ENCODE measurements around the gene FBRSL1.
"Not testable (repeated sequence)": the region's sequence is repeated elsewhere in the genome, so short reads cannot be mapped to it uniquely, and the experiment has no call there.

Gene FBRSL1

GRCh38 chr12:132471858-132472255 is 18.1 kb upstream of the FBRSL1 start:
- DNase-seq, result no peak

- no peak for DNase-seq
These were observed 17.6 kb upstream of the FBRSL1 start for GRCh38 chr12:132472386-132472785.

DNA sequence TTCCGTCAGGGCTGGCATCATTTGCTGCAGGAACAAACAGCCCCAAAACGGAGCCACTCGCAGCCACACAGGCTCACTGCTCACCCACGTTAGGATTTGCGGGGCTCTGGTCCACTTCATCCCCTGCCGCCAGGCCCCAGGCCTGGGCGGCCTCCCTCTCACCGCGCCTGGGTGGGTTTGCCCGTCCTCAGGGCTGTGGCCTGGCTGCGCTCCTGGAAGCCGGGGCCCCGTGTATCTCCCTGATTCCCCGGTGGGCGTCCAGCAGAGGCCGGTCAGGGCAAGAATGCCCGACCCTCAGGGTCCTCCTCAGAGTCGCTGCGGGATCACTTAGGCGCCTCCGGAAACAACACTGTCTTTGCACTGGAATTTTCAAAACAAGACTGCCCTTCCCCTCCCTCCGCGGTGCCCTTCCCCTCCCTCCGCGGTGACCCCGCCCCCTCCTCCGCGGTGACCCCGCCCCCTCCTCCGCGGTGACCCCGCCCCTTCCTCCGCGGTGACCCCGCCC is 15.7 kb upstream of the FBRSL1 start:
- no peak for DNase-seq

- not testable (repeated sequence) for DNase-seq
These were observed 15.1 kb upstream of the FBRSL1 start for GRCh38 chr12:132474799-132475303.

DNA sequence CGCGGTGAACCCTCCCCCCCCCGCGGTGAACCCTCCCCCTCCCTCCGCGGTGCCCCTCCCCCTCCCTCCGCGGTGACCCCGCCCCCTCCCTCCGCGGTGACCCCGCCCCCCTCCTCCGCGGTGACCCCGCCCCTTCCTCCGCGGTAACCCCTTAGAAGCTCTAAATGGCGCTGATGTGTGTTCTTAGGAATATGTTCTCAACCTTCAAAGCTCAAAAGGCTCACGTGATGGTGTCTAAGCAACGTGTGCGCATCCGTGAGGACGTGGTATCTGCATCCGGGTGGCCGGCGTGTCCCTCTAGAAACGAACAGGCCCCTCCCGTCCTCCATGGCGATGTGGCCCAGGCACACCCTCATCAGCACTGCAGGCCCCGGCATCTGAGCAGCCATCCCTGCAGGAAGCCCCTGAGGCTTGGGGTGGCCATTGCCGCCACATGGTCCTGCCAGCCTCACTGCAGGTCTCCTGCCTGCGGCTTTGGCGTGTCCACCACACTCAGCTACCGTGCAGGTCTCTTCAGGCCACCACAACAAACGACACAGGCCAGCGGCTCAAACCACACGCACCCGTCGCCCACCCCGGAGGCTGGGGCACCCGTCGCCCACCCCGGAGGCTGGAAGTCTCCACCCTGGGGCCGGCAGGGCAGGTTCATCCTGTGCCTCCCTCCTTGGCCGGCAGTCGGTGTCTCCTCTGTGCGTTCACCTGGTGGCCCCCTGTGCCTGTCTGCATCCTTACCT is 14.5 kb upstream of the FBRSL1 start:
- DNase-seq, result no peak

- no peak for DNase-seq
These were observed 13.9 kb upstream of the FBRSL1 start for GRCh38 chr12:132476038-132476414.

GRCh38 chr12:132476421-132476820 is 13.5 kb upstream of the FBRSL1 start:
- DNase-seq, result no peak

DNA sequence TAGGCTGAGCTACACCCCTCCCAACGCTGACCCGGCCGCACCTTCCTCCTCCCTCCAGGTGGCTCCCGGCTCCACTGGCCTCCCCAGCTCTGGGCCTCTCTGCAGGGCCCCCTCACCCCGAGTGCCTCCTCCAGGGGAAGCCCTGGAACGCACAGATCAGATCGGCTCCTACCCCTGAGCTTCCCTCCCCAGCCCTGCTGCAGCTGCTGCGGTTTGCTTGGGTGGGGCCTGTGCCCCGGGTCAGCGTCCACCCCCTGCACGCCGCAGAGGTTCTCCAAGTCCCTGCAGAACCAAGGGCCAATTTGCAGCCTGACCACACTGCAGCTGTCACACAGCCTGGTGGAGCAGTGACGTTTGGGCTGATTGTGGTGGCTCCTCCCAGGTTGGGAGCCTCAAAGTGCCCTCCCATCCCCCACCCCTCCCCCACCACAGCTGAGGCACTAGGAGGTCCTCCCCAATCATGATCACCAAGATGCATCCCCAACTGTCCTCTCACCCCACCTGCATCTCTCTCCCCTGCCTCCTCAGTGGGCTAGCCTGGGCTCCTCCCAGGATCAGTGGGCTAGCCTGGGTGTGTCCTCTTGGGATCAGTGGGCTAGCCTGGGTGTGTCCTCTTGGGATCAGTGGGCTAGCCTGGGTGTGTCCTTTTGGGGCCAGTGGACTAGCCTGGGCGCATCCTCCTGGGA is 12.8 kb upstream of the FBRSL1 start:
- no peak for DNase-seq

GRCh38 chr12:132477703-132478432 is 12.1 kb upstream of the FBRSL1 start:
- no peak for DNase-seq

- DNase-seq, result no peak
These were observed 11.5 kb upstream of the FBRSL1 start for GRCh38 chr12:132478433-132478803.

DNA sequence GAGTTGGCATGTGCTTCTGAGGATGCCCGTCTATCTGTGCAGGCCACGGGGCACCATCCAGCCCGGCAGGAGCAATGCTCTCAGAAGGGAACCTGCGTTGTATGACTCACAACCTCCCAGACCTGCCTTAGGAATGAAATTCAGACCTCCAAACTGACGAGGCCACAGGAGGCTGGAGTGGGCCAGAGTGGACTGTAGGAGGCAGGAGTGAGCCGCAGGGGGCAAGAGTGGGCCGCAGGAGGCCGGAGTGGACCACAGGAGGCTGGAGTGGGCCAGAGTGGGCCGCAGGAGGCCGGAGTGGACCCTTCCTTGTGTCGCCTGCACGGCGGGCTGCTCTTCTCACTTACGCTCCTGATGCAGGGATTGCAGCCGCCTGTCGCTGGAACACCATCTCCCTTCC is 11.1 kb upstream of the FBRSL1 start:
- DNase-seq, result no peak

DNA sequence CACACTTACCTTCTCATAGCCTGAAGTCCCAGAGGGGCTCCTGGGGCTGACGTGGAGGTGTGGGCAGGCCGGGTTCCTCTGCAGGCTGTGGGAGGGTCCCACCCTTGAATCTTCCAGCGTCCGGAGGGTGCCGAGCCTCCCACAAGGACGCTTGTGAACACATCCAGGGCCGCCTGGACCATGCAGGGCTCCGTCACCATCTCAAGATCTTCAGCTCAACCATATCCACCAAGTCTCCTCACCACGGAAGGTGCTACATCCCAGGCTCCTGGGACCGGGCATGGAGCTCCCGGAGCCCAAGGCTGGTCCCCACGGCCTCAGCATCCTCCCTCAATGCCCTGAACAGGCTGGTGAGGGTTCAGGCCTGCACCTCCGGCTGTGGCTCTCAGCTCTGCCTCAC is 10.7 kb upstream of the FBRSL1 start:
- no peak for DNase-seq

DNA sequence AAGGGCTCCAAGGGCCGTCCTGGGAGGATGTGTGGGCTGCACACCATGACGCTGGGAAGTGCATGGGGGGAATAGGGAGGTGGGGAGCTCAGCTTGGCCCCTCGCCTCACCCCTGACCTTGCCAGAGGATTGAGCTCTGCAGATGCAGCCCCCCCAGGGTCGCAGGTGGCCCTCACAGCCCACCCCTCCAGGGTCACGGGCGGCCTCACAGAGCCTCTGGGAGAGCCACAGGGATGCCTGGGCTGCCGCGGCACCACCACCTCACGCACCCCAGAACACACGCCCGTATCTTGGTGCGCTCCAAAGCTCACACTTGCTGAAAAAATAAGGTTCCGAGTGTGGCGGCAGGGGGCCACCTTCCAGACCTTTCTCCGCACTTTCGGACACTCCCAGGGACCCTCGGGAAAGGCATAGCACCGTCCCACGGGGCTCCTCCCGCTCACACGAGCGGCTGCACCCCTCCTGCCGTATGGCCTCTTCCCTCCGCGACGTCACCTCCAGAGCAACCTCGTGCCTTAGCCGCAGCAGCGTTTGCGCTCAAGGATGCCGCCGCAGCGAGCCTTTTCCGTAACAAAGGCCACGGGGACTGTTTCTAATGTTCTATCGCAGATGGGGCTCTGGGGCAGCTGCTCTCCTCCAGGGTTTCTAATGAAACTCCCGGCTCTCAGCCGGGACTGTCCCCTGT is 9.9 kb upstream of the FBRSL1 start:
- no peak for DNase-seq

DNA sequence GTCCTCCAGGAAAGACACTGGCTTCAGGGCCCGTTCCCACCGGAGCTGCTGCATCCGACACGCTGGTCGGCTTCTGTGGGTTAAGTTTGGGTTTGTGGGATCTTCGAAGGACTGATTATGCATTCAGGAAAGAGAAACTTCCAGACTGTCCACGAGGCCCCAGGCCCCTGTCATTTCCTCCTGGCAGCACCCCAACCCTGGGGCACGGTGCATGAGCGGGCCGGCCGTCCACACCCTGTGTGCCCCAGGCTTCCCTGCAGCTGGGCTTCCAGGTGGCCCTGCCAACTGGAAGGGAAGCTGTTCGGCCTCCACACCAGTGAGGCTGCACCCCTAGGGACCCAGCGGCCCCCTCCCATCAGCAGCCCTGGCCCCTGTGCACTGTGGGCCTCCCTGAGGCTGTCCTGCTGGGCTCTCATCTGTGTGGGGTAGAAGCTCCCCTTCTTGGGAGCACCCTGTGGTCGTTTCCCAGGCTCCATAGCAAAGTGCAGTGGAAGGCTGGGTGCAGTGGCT is 9.3 kb upstream of the FBRSL1 start:
- no peak for DNase-seq

DNA sequence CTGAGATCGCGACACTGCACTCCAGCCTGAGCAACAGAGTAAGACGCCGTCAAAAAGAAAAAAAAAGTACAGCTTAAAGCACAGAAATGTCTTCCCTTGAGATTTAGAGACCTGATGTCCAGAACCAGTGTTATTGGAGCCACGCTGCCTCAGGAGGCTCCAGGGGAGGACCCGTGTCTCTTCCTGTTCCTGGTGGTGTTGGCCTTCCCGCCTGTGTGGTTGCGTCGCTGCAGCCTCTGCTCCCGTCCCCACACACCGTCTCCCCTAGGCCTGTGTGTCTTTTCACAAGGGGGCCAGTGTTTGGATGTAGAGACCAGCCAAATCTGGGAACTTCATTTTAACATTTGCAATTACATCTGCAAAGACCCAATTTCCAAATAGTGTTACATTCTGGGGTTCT is 8.6 kb upstream of the FBRSL1 start:
- DNase-seq, result no peak

DNA sequence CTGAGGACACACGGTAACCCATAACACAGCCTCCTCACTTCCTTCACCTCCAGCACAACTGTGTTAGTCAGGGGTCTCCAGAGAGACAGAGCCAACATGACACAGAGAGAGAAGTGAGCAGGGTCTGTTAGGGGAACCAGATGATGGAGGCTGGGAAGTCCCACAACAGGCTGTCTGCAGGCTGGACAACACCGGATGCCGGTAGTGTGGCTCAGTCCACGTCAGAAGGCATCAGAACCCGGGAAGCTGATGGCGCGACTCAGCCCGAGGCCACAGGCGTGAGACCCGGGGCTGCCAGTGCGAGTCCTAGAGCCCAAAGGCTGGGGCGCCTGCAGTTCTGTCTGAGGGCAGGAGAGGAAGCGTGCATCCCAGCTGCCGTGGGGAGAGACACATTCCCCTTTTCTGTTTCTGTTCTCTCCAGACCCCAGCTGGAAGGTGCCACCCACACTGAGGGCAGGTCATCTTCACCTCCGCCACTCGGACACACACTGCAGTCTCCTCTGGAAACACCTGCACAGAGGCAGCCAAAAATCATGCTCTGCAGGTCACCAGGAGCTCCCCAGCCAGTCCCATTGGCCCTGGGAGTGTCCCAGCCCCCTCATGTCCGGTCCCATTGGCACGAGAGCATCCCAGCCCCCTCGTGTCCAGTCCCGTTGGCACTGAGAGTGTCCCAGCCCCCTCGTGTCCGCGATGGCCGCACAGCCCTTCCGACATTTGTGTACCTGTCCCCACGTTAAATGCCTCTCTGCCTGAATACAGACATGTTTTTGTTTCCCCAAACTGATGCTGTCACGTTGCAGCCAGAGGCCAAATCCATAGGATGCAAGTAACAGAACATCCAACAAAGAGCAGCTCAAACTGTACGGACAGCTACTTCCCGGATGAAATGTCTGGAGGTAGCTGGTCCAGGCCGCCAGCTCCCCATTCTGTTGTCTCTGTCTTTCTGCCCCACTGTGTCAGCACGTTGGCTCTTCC is 7.9 kb upstream of the FBRSL1 start:
- DNase-seq, result no peak

DNA sequence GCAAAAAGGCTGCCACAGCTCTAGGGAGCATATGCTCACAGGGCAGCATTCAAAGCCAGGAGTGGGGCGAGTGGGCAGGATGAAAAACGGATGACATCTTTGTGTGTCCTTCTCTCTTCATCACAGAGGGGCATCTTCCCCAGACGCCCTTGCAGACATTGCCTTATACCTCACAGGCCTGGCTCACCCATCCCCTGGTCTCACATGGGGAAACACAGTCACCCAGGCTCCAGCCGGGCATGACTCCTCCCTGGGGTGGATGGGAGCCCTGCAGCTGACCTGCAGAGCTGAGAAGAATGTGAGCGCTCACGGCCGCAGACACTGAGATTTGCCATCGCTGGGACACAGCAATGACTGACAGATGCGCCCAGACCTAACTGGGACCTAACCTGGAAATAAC is 7.2 kb upstream of the FBRSL1 start:
- DNase-seq, result no peak

DNA sequence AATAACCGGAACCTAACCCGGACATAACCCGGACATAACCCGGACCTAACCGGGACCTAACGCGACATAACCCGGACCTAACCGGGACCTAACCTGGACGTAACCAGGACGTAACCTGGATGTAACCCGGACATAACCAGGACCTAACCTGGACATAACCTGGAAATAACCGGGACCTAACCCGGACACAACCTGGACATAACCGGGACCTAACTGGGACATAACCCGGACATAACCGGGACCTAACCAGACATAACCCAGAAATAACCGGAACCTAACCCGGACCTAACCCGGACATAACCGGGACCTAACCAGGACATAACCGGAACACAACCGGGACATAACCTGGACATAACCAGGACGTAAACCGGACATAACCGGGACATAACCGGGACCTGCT is 6.7 kb upstream of the FBRSL1 start:
- no peak for DNase-seq

DNA sequence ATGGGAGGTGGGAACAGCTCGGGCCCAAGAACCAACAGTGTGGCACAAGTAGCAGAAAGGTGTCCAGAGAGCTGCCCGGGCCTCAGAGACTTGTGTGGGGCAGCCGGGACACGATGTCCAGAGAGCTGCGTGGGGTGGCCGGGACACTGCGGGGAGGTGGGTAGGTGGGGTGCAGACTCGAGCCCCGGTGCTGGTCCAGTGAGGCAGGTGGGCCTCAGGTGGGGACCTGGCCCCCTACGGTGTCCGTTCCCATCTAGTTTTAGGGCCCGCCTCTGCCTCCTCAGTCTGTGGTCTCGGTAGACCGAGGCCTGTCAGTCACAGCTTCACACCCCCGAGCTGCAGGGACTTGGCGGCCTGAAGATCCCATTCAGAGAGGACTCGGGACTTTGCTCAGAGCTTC is 6.3 kb upstream of the FBRSL1 start:
- no peak for DNase-seq

- no peak for DNase-seq
These were observed 5.6 kb upstream of the FBRSL1 start for GRCh38 chr12:132484183-132484890.

DNA sequence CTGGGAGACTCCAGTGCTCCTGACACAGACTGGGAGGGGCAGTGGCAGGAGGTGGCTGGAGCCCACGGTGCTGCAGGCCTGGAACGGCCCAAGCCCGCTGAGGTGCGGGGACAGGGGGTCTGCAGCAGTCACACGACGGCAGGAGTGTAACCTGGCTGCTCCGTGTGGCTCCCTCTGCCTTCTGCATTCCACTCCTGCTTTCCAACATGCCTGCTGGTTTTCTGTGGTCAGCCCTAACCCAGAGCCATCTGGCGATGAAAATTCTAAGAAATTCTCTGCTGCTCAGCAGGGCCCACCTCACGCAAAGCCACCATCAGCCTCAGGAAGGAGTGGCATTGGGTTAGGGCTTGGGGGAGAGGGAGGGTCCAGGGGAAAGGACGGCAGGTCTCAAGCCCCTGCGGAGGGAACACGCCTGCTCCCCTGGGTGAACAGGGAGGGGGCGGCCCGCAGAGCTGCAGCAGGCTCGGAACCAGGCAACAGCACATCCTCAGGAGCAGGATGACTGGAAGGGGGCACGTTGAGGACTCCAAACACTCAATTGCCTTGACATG is 5.0 kb upstream of the FBRSL1 start:
- DNase-seq, result no peak

All from activated CD4-positive, alpha-beta T cell treated with anti-CD3 and anti-CD28 coated beads, Interleukin-2, amount 50 U/mL, for 16 hours (primary cell).